ENCODE measurements around the gene KRABD2.
"Not testable (repeated sequence)": the region's sequence is repeated elsewhere in the genome, so short reads cannot be mapped to it uniquely, and the experiment has no call there.

Gene KRABD2

GRCh38 chr17:8360260-8360659 is 16.2 kb downstream of the KRABD2 start:
- DNase-seq = no peak

GRCh38 chr17:8359769-8360168 is 16.7 kb downstream of the KRABD2 start:
- DNase-seq = no peak

- no peak for DNase-seq
Observed at GRCh38 chr17:8357910-8358309, 18.6 kb downstream of the KRABD2 start.

GRCh38 chr17:8354236-8354635 is 22.3 kb downstream of the KRABD2 start:
- DNase-seq = no peak

GRCh38 chr17:8353736-8354135 is 22.8 kb downstream of the KRABD2 start:
- no peak for DNase-seq

- DNase-seq = no peak
Observed at GRCh38 chr17:8350339-8350738, 26.2 kb downstream of the KRABD2 start.

- DNase-seq = not testable (repeated sequence)
Observed at GRCh38 chr17:8347001-8347400, 29.5 kb downstream of the KRABD2 start.

GRCh38 chr17:8345951-8346665 is 30.4 kb downstream of the KRABD2 start:
- no peak for DNase-seq

- no peak for DNase-seq
Observed at GRCh38 chr17:8345052-8345690, 31.3 kb downstream of the KRABD2 start.

GRCh38 chr17:8341456-8341855 is 35.0 kb downstream of the KRABD2 start:
- DNase-seq = no peak

- DNase-seq = no peak
Observed at GRCh38 chr17:8339540-8339939, 37.0 kb downstream of the KRABD2 start, which contains the start of gene ODF4. Gene ODF4 (plus strand): TSS chr17:8339840. CDS start chr17:8340052, 212 bp downstream.

- DNase-seq = no peak
Observed at GRCh38 chr17:8338753-8339140, 37.8 kb downstream of the KRABD2 start.

GRCh38 chr17:8337802-8338752 is 38.4 kb downstream of the KRABD2 start:
- no peak for DNase-seq

GRCh38 chr17:8333281-8333680 is 43.2 kb downstream of the KRABD2 start:
- no peak for DNase-seq

- no peak for DNase-seq
Observed at GRCh38 chr17:8332688-8333087, 43.8 kb downstream of the KRABD2 start.

GRCh38 chr17:8332128-8332527 is 44.4 kb downstream of the KRABD2 start:
- no peak for DNase-seq

GRCh38 chr17:8327303-8327649 is 49.2 kb downstream of the KRABD2 start:
- DNase-seq = no peak
